Erythroblast (primary cell): ENCODE results near the gene NDUFV2.

Source experiments
- GATA1 ChIP-seq: IDR thresholded peaks from 2 replicates; pipeline ENCODE4 v1.6.1; 2011; ENCODE audit warnings: low read depth, mild to moderate bottlenecking, control low read depth, low read length, moderate library complexity
- POLR2A ChIP-seq: IDR thresholded peaks from 2 replicates; pipeline ENCODE4 v1.6.1; 2011; ENCODE audit warnings: mild to moderate bottlenecking, low read length

GRCh38 chr18:9146224-9146623 is 43.7 kb downstream of the NDUFV2 start:
- TF ChIP-seq POLR2A = no peak
- no peak for TF ChIP-seq GATA1
